Glomerular visceral epithelial cell (primary cell): Measurements from ENCODE around the gene SIGMAR1.
"Not testable (repeated sequence)": the region's sequence is repeated elsewhere in the genome, so short reads cannot be mapped to it uniquely, and the experiment has no call there.

Source experiments
- DNase-seq: peaks from one replicate; pipeline ENCODE4 v3.0.0-alpha.2; 2016; ENCODE audit errors: extremely low spot score

The SIGMAR1 gene

GRCh38 chr9:34654323-34655051 is 16.9 kb upstream of the SIGMAR1 start:
- DNase-seq: no peak

- DNase-seq: no peak
Observed at GRCh38 chr9:34653151-34654072, 15.8 kb upstream of the SIGMAR1 start.

- no peak for DNase-seq
Observed at GRCh38 chr9:34652602-34653000, 15.0 kb upstream of the SIGMAR1 start.

- DNase-seq: peak; percentile 92
Observed at GRCh38 chr9:34651876-34652601, 14.5 kb upstream of the SIGMAR1 start, which contains the start of gene IL11RA. Gene IL11RA, plus strand, starts transcription at chr9:34652185. Its CDS starts 3,033 bp downstream, at chr9:34655218.

GRCh38 chr9:34651321-34651720 is 13.7 kb upstream of the SIGMAR1 start:
- DNase-seq: peak; percentile 57

GRCh38 chr9:34650816-34651215 is 13.2 kb upstream of the SIGMAR1 start:
- peak; percentile 75 for DNase-seq

GRCh38 chr9:34648673-34649072 is 11.1 kb upstream of the SIGMAR1 start:
- DNase-seq: no peak

GRCh38 chr9:34647651-34648050 is 10.1 kb upstream of the SIGMAR1 start:
- no peak for DNase-seq

GRCh38 chr9:34647084-34647403 is 9.5 kb upstream of the SIGMAR1 start:
- DNase-seq: no peak

- DNase-seq: peak; percentile 94
Observed at GRCh38 chr9:34646211-34647083, 8.9 kb upstream of the SIGMAR1 start, which contains the start of gene GALT. Gene GALT, plus strand, starts transcription at chr9:34646675. Its CDS starts 30 bp downstream, at chr9:34646705.

GRCh38 chr9:34644766-34645314 is 7.3 kb upstream of the SIGMAR1 start:
- no peak for DNase-seq

- DNase-seq: no peak
Observed at GRCh38 chr9:34642679-34643078, 5.1 kb upstream of the SIGMAR1 start.

- DNase-seq: not testable (repeated sequence)
Observed at GRCh38 chr9:34639322-34639721, 1.7 kb upstream of the SIGMAR1 start.

GRCh38 chr9:34638138-34638445 is 505 bp upstream of the SIGMAR1 start:
- DNase-seq: no peak

- DNase-seq: peak; percentile 40
Observed at GRCh38 chr9:34636791-34637355, 714 bp downstream of the SIGMAR1 start.

GRCh38 chr9:34635556-34635955 is 2.0 kb downstream of the SIGMAR1 start:
- no peak for DNase-seq

- DNase-seq: no peak
Observed at GRCh38 chr9:34634551-34635248, 2.9 kb downstream of the SIGMAR1 start.

GRCh38 chr9:34633851-34634550 is 3.6 kb downstream of the SIGMAR1 start:
- DNase-seq: peak; percentile 69

GRCh38 chr9:34633166-34633565 is 4.4 kb downstream of the SIGMAR1 start:
- no peak for DNase-seq
